ENCODE measurements around the gene VPREB3.

Gene VPREB3

DNA sequence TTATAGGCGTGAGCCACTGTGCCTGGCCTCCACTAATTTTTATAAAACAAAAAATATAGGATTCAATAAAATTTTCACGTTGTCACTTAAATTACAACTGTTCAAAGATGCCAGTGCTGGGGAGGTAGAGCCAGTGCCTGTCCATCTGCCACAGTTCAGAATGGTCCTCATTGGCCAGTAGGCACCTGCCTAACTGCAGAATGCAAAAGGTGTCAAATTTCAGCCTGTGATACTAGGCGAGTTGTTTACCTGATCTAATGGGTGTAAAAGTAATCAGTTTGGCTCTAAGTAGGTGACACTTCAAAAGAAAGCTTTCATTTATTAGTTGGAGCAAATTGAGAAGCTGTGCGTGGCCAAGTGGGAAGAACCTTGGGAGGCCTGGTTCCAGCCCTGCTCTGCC, 34.9 kb upstream of the VPREB3 start:
- no peak overlapping the region for H2AK5ac ChIP-seq (ENCODE audit: low read length)
- no peak overlapping the region for H3K27ac ChIP-seq (ENCODE audit: low read depth, low read length)
- H3K79me2 ChIP-seq (ENCODE audit: control insufficient read depth, insufficient read depth, low read length), result peaks cover 43% of the 10 kb centered on the region
- no CpG with 5 or more reads among the region's 4 CpGs for WGBS (ENCODE audit: extremely low coverage, insufficient coverage, low lambda C conversion rate)
- H3K4me3 ChIP-seq (ENCODE audit: low read length), result no peak overlapping the region
- no peak overlapping the region for H4K8ac ChIP-seq (ENCODE audit: low read depth, low read length)
- peaks cover 3% of the 10 kb centered on the region for H3K4me1 ChIP-seq (ENCODE audit: control insufficient read depth, low read depth, low read length)
- no peak overlapping the region for H3K56ac ChIP-seq (ENCODE audit: low read length)
- H3K18ac ChIP-seq (ENCODE audit: low read length), result no peak overlapping the region
- no peak overlapping the region for H2BK5ac ChIP-seq (ENCODE audit: low read length)
- no peak overlapping the region for H3K4me2 ChIP-seq (ENCODE audit: low read length)
- peaks cover 27% of the 10 kb centered on the region for H3K79me1 ChIP-seq (ENCODE audit: low read length)
- no peak overlapping the region for H3K9ac ChIP-seq (ENCODE audit: low read length)
- H2BK120ac ChIP-seq (ENCODE audit: low read depth, low read length), result no peak overlapping the region
- no peak overlapping the region for H2BK15ac ChIP-seq (replicated peaks; ENCODE audit: low read depth)
- H3K27me3 ChIP-seq (ENCODE audit: insufficient read depth, low read length, poor library complexity), result no peaks in the 10 kb centered on the region
- peaks cover 6% of the 10 kb centered on the region for H3K36me3 ChIP-seq (ENCODE audit: control insufficient read depth, insufficient read depth, low read length)
- no peak overlapping the region for H3K23ac ChIP-seq (ENCODE audit: low read length)
- peak; percentile 51 for DNase-seq
- no peak overlapping the region for H3K4ac ChIP-seq (ENCODE audit: low read depth, low read length)
- no peak overlapping the region for H4K5ac ChIP-seq (ENCODE audit: low read length)

DNA sequence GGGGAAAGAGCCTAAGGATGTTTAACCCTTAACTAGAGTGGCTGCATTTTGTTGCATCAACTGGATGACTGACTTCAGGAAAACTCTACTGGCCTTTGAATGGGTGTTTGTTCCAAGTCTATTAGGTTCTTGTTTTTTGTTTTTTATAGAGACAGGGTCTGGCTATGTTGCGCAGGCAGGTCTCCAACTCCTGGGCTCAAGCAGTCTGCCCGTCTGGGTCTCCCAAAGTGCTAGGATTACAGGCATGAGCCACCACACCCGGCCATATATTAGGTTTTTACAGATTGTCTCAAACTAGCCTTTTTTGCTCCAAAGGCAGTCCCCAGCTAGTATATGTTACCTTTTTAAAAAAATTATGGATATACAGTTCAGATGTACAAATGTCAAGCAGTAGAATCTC, 33.7 kb upstream of the VPREB3 start:
- Histone ChIP-seq H2BK15ac (replicated peaks; ENCODE audit: low read depth) (no peak overlapping the region), H4K5ac (ENCODE audit: low read length) (no peak overlapping the region), H2BK5ac (ENCODE audit: low read length) (no peak overlapping the region), H2BK120ac (ENCODE audit: low read depth, low read length) (no peak overlapping the region), H3K18ac (ENCODE audit: low read length) (no peak overlapping the region), H3K4me2 (ENCODE audit: low read length) (peak overlapping the region; percentile 99), H3K36me3 (ENCODE audit: control insufficient read depth, insufficient read depth, low read length) (peaks cover 2% of the 10 kb centered on the region), H3K27me3 (ENCODE audit: insufficient read depth, low read length, poor library complexity) (no peaks in the 10 kb centered on the region), H2AK5ac (ENCODE audit: low read length) (no peak overlapping the region), H3K4me3 (ENCODE audit: low read length) (peak overlapping the region; percentile 98), H4K8ac (ENCODE audit: low read depth, low read length) (no peak overlapping the region), H3K4ac (ENCODE audit: low read depth, low read length) (no peak overlapping the region), H3K79me1 (ENCODE audit: low read length) (peaks cover 27% of the 10 kb centered on the region), H3K56ac (ENCODE audit: low read length) (peak overlapping the region; percentile 96), H3K23ac (ENCODE audit: low read length) (peak overlapping the region; percentile 80), H3K4me1 (ENCODE audit: control insufficient read depth, low read depth, low read length) (peaks cover 3% of the 10 kb centered on the region), H3K9ac (ENCODE audit: low read length) (peak overlapping the region; percentile 98), H3K79me2 (ENCODE audit: control insufficient read depth, insufficient read depth, low read length) (peaks cover 43% of the 10 kb centered on the region), H3K27ac (ENCODE audit: low read depth, low read length) (no peak overlapping the region)
- no CpG with 5 or more reads among the region's 3 CpGs for WGBS (ENCODE audit: extremely low coverage, insufficient coverage, low lambda C conversion rate)
- no peak for DNase-seq

DNA sequence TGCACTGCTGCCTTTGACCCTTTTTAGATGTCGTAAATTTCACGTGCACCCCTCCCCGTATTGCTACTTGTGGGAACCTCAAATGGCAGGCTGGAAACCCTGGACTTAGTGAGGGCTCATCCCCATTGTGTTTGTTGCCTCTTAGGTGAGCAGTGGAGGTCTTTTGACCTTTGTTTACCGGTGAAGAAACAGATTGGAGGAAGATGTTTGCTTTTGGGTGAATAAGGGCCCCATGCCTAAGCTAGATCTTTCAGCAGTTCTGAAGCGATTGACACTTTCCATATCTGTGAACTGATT, 33.3 kb upstream of the VPREB3 start:
- Histone ChIP-seq H3K27me3 (ENCODE audit: insufficient read depth, low read length, poor library complexity) (no peaks in the 10 kb centered on the region), H2BK15ac (replicated peaks; ENCODE audit: low read depth) (no peak overlapping the region), H2BK5ac (ENCODE audit: low read length) (no peak overlapping the region), H3K79me2 (ENCODE audit: control insufficient read depth, insufficient read depth, low read length) (peaks cover 43% of the 10 kb centered on the region), H2AK5ac (ENCODE audit: low read length) (no peak overlapping the region), H3K4ac (ENCODE audit: low read depth, low read length) (no peak overlapping the region), H3K4me1 (ENCODE audit: control insufficient read depth, low read depth, low read length) (peaks cover 3% of the 10 kb centered on the region), H3K18ac (ENCODE audit: low read length) (no peak overlapping the region), H3K36me3 (ENCODE audit: control insufficient read depth, insufficient read depth, low read length) (peaks cover 2% of the 10 kb centered on the region), H3K4me2 (ENCODE audit: low read length) (peak overlapping the region; percentile 99), H4K8ac (ENCODE audit: low read depth, low read length) (no peak overlapping the region), H3K56ac (ENCODE audit: low read length) (peak overlapping the region; percentile 96), H3K27ac (ENCODE audit: low read depth, low read length) (no peak overlapping the region), H3K9ac (ENCODE audit: low read length) (peak overlapping the region; percentile 98), H2BK120ac (ENCODE audit: low read depth, low read length) (no peak overlapping the region), H4K5ac (ENCODE audit: low read length) (no peak overlapping the region), H3K23ac (ENCODE audit: low read length) (peak overlapping the region; percentile 80), H3K4me3 (ENCODE audit: low read length) (peak overlapping the region; percentile 98), H3K79me1 (ENCODE audit: low read length) (peaks cover 27% of the 10 kb centered on the region)
- no peak for DNase-seq
- WGBS (ENCODE audit: extremely low coverage, insufficient coverage, low lambda C conversion rate), result no CpG with 5 or more reads among the region's 5 CpGs

DNA sequence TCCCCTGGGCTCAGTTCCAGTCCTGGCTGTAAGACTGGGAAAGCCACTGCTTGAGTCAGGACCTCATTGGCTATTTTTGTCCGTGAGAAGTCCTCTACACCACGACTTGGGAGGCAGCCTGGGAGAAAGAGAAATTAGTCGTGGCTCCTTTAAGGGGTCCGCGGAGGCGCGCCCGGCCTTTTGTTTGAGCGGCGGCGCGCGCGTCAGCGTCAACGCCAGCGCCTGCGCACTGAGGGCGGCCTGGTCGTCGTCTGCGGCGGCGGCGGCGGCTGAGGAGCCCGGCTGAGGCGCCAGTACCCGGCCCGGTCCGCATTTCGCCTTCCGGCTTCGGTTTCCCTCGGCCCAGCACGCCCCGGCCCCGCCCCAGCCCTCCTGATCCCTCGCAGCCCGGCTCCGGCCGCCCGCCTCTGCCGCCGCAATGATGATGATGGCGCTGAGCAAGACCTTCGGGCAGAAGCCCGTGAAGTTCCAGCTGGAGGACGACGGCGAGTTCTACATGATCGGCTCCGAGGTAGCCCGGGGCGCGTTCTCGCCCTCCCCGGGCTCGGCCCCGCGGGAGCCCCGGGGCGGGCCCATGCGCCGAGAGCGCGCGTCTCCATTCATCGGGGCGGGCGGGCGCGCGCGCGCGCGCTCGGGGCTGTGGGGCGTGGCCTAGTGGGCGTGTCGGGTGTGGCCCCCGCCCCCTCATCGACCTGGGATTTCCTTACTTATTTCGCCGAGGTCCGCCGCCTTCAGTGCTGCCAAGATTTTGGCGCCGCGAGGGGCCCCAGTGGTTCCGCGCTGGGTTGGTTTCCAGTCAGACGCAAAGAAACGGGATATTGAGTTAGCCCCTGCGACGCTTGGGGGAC, 32.8 kb upstream of the VPREB3 start, which contains the start of gene SMARCB1:
Gene SMARCB1, plus strand, starts transcription at position 215 of the 848 bp plus-strand sequence. Its CDS starts 204 bp downstream, at position 419.
- H3K56ac ChIP-seq (ENCODE audit: low read length), result peak within 1 kb of the TSS; percentile 100
- H3K79me1 ChIP-seq (ENCODE audit: low read length), result peaks cover 24% of the 10 kb centered on the region
- peak within 1 kb of the TSS; percentile 99 for H3K9ac ChIP-seq (ENCODE audit: low read length)
- peak within 1 kb of the TSS; percentile 100 for H4K8ac ChIP-seq (ENCODE audit: low read depth, low read length)
- peak within 1 kb of the TSS; percentile 76 for H2BK120ac ChIP-seq (ENCODE audit: low read depth, low read length)
- peak within 1 kb of the TSS; percentile 98 for H3K4me3 ChIP-seq (ENCODE audit: low read length)
- H3K4ac ChIP-seq (ENCODE audit: low read depth, low read length), result peak within 1 kb of the TSS; percentile 100
- H3K27ac ChIP-seq (ENCODE audit: low read depth, low read length), result peak within 1 kb of the TSS; percentile 100
- H2BK15ac ChIP-seq (replicated peaks; ENCODE audit: low read depth), result no peak within 1 kb of the TSS
- no CpG with 5 or more reads among the region's 97 CpGs for WGBS (ENCODE audit: extremely low coverage, insufficient coverage, low lambda C conversion rate)
- no peak within 1 kb of the TSS for H4K5ac ChIP-seq (ENCODE audit: low read length)
- H3K4me2 ChIP-seq (ENCODE audit: low read length), result peak within 1 kb of the TSS; percentile 99
- H3K23ac ChIP-seq (ENCODE audit: low read length), result peak within 1 kb of the TSS; percentile 80
- H3K27me3 ChIP-seq (ENCODE audit: insufficient read depth, low read length, poor library complexity), result no peaks in the 10 kb centered on the region
- peak; percentile 93 for DNase-seq
- H3K18ac ChIP-seq (ENCODE audit: low read length), result peak within 1 kb of the TSS; percentile 100
- peaks cover 39% of the 10 kb centered on the region for H3K79me2 ChIP-seq (ENCODE audit: control insufficient read depth, insufficient read depth, low read length)
- peaks cover 2% of the 10 kb centered on the region for H3K36me3 ChIP-seq (ENCODE audit: control insufficient read depth, insufficient read depth, low read length)
- peaks cover 3% of the 10 kb centered on the region for H3K4me1 ChIP-seq (ENCODE audit: control insufficient read depth, low read depth, low read length)
- H2BK5ac ChIP-seq (ENCODE audit: low read length), result peak within 1 kb of the TSS; percentile 91
- peak within 1 kb of the TSS; percentile 4 for H2AK5ac ChIP-seq (ENCODE audit: low read length)

DNA sequence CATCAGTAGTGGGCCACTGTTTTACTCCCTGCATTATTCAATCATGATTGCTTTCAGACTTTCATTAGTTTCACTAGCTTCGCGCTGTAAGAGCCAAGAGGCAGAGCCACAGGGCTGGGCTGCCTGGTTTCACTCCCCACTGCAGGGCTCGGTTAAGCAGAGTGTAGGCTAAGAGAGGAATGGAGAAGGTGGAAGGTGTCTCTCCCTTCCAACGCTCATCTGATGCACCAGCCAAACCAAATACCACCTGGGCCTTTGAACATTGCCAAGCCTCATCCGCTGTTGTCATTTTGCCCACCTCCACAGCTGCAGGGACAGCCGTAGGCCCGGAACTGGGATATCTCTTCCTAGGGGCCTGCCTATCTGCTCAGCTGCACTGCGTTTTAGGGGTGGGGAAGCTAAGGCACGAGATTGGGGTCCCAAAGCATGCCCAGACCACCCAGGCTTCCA, 32.1 kb upstream of the VPREB3 start:
- no peak overlapping the region for H3K27ac ChIP-seq (ENCODE audit: low read depth, low read length)
- no peak overlapping the region for H2BK15ac ChIP-seq (replicated peaks; ENCODE audit: low read depth)
- H3K56ac ChIP-seq (ENCODE audit: low read length), result peak overlapping the region; percentile 96
- H2AK5ac ChIP-seq (ENCODE audit: low read length), result peak overlapping the region; percentile 4
- peak overlapping the region; percentile 12 for H3K18ac ChIP-seq (ENCODE audit: low read length)
- peak overlapping the region; percentile 82 for H3K4ac ChIP-seq (ENCODE audit: low read depth, low read length)
- no peak overlapping the region for H3K4me3 ChIP-seq (ENCODE audit: low read length)
- H4K5ac ChIP-seq (ENCODE audit: low read length), result no peak overlapping the region
- H3K9ac ChIP-seq (ENCODE audit: low read length), result peak overlapping the region; percentile 85
- peak overlapping the region; percentile 76 for H3K4me2 ChIP-seq (ENCODE audit: low read length)
- H2BK5ac ChIP-seq (ENCODE audit: low read length), result no peak overlapping the region
- H3K79me2 ChIP-seq (ENCODE audit: control insufficient read depth, insufficient read depth, low read length), result peaks cover 33% of the 10 kb centered on the region
- H2BK120ac ChIP-seq (ENCODE audit: low read depth, low read length), result no peak overlapping the region
- no CpG with 5 or more reads among the region's 9 CpGs for WGBS (ENCODE audit: extremely low coverage, insufficient coverage, low lambda C conversion rate)
- H3K27me3 ChIP-seq (ENCODE audit: insufficient read depth, low read length, poor library complexity), result no peaks in the 10 kb centered on the region
- no peak for DNase-seq
- no peak overlapping the region for H4K8ac ChIP-seq (ENCODE audit: low read depth, low read length)
- peaks cover 3% of the 10 kb centered on the region for H3K4me1 ChIP-seq (ENCODE audit: control insufficient read depth, low read depth, low read length)
- peaks cover 18% of the 10 kb centered on the region for H3K79me1 ChIP-seq (ENCODE audit: low read length)
- no peak overlapping the region for H3K23ac ChIP-seq (ENCODE audit: low read length)
- H3K36me3 ChIP-seq (ENCODE audit: control insufficient read depth, insufficient read depth, low read length), result no peaks in the 10 kb centered on the region
